PFSK-1 (cell line): ENCODE data around the gene AIP.

ENCODE experiments used
- FOXP2 ChIP-seq: optimal IDR thresholded peaks from 2 replicates; pipeline ENCODE3; 2011; ENCODE audit warnings: borderline replicate concordance, control low read depth, inconsistent platforms; ENCODE audit not compliant: insufficient read depth; ENCODE audit errors: extremely low read length, extremely low read depth
- POLR2AphosphoS5 ChIP-seq: IDR thresholded peaks from 2 replicates; pipeline ENCODE4 v1.6.1; 2012; ENCODE audit warnings: low read depth, mild to moderate bottlenecking, control low read depth, low read length, moderate library complexity
- REST ChIP-seq, 2 experiments: IDR thresholded peaks; 2 replicates each; pipeline versions ENCODE4 v1.6.1 to v1.8.0; 2011 to 2012; ENCODE audit warnings: low read depth in 2 of 2, low read length in 2 of 2, control low read depth in 1 of 2, inconsistent platforms in 1 of 2, mild to moderate bottlenecking in 1 of 2, moderate library complexity in 1 of 2; ENCODE audit not compliant: insufficient read depth in 1 of 2
- SIN3A ChIP-seq: IDR thresholded peaks from 2 replicates; pipeline ENCODE4 v1.6.1; 2012; ENCODE audit warnings: mild to moderate bottlenecking, low read length, moderate library complexity, borderline replicate concordance; ENCODE audit not compliant: insufficient read depth
- TAF1 ChIP-seq: IDR thresholded peaks from 2 replicates; pipeline ENCODE4 v1.6.1; 2012; ENCODE audit warnings: low read length, control low read depth, borderline replicate concordance; ENCODE audit not compliant: insufficient read depth

The AIP gene

GRCh38 chr11:67517784-67518552 is 35.1 kb downstream of the AIP start:
- TF ChIP-seq REST (IDR thresholded peaks at IDR 0.05; ENCODE audit: insufficient read depth in 1 of 2, low read depth in 2 of 2, low read length in 2 of 2) = no peak
- no peak for TF ChIP-seq TAF1
- TF ChIP-seq POLR2AphosphoS5 = no peak
- no peak for TF ChIP-seq FOXP2
- TF ChIP-seq SIN3A = no peak

- no peak for TF ChIP-seq SIN3A
- TF ChIP-seq FOXP2 = no peak
- no peak for TF ChIP-seq POLR2AphosphoS5
- TF ChIP-seq REST (IDR thresholded peaks at IDR 0.05; ENCODE audit: insufficient read depth in 1 of 2, low read depth in 2 of 2, low read length in 2 of 2) = no peak
- no peak for TF ChIP-seq TAF1
These were observed 36.9 kb downstream of the AIP start for GRCh38 chr11:67519726-67520125.

GRCh38 chr11:67520856-67521824 is 38.3 kb downstream of the AIP start:
- TF ChIP-seq SIN3A = no peak
- no peak for TF ChIP-seq REST (IDR thresholded peaks at IDR 0.05; ENCODE audit: insufficient read depth in 1 of 2, low read depth in 2 of 2, low read length in 2 of 2)
- no peak for TF ChIP-seq TAF1

GRCh38 chr11:67521924-67522323 is 39.1 kb downstream of the AIP start:
- TF ChIP-seq FOXP2 (no peak), REST (IDR thresholded peaks at IDR 0.05; ENCODE audit: insufficient read depth in 1 of 2, low read depth in 2 of 2, low read length in 2 of 2) (no peak)

GRCh38 chr11:67522338-67522737 is 39.5 kb downstream of the AIP start:
- TF ChIP-seq TAF1 = no peak
- TF ChIP-seq POLR2AphosphoS5 = no peak
